Measurements from ENCODE around the gene ATP4B.

The ATP4B gene

GRCh38 chr13:113663934-113664333 lies 5.9 kb upstream of the ATP4B start:
- DNase-seq (ENCODE audit: low spot score) = peak; percentile 41
- H3K4me3 ChIP-seq = no peak overlapping the region
- TF ChIP-seq CTCF (IDR thresholded peaks at IDR 0.05) = no peak
- no peak overlapping the region for H3K27ac ChIP-seq

GRCh38 chr13:113661509-113661908 lies 3.5 kb upstream of the ATP4B start:
- Histone ChIP-seq H3K27ac (no peak overlapping the region), H3K4me3 (no peak overlapping the region)
- no peak for TF ChIP-seq CTCF (IDR thresholded peaks at IDR 0.05)
- no peak for DNase-seq (ENCODE audit: low spot score)

GRCh38 chr13:113660066-113660465 lies 2.1 kb upstream of the ATP4B start:
- peak; percentile 14 for DNase-seq (ENCODE audit: low spot score)
- Histone ChIP-seq H3K4me3 (no peak overlapping the region), H3K27ac (no peak overlapping the region)
- no peak for TF ChIP-seq CTCF (IDR thresholded peaks at IDR 0.05)

- Histone ChIP-seq H3K4me3 (no peak overlapping the region), H3K27ac (no peak overlapping the region)
- DNase-seq (ENCODE audit: low spot score) = no peak
- no peak for TF ChIP-seq CTCF (IDR thresholded peaks at IDR 0.05)
Measured at GRCh38 chr13:113659337-113659736, 1.3 kb upstream of the ATP4B start.

- TF ChIP-seq CTCF (IDR thresholded peaks at IDR 0.05) = no peak
- no peak overlapping the region for H3K27ac ChIP-seq
- H3K4me3 ChIP-seq = no peak overlapping the region
- DNase-seq (ENCODE audit: low spot score) = peak; percentile 46
Measured at GRCh38 chr13:113658836-113659235, 838 bp upstream of the ATP4B start.

GRCh38 chr13:113656831-113657671 lies 947 bp downstream of the ATP4B start:
- no peak overlapping the region for H3K4me3 ChIP-seq
- no peak overlapping the region for H3K27ac ChIP-seq
- DNase-seq (ENCODE audit: low spot score) = peak; percentile 66
- TF ChIP-seq CTCF (IDR thresholded peaks at IDR 0.05) = no peak

GRCh38 chr13:113656003-113656588 lies 1.9 kb downstream of the ATP4B start:
- no peak for TF ChIP-seq CTCF (IDR thresholded peaks at IDR 0.05)
- DNase-seq (ENCODE audit: low spot score) = no peak
- no peak overlapping the region for H3K4me3 ChIP-seq
- H3K27ac ChIP-seq = no peak overlapping the region

All from coronary artery (tissue), 2 donors.